HepG2 (cell line): Measurements from ENCODE around the gene PTPN13. TPM values are rescaled to one million over a fixed set of nuclear protein-coding genes. Genes with fewer than 3 reads are reported as not detected.

ENCODE experiments used
- RBAK ChIP-seq: sonication (generic); formaldehyde crosslinking; IDR thresholded peaks from 2 replicates; pipeline ENCODE4 v1.5.1; 2020; ENCODE audit warnings: mild to moderate bottlenecking, missing genetic modification reagents
- RXRA ChIP-seq: sonication (generic); formaldehyde crosslinking; IDR thresholded peaks from 2 replicates; pipeline ENCODE4 v1.5.1; 2020; ENCODE audit warnings: missing genetic modification reagents
- SNRNP70 ChIP-seq: fragments of 200-400 bp; formaldehyde crosslinking; IDR thresholded peaks from 2 replicates; pipeline ENCODE4 v1.6.1; 2017; ENCODE audit warnings: mild to moderate bottlenecking, low read depth, low read length, moderate library complexity
- TCF12 ChIP-seq, 2 experiments: fragments of 450-650 bp in 1 of 2; sonication (generic) in 1 of 2; formaldehyde crosslinking in 1 of 2; IDR thresholded peaks; 2 replicates each; pipeline versions ENCODE4 v1.6.1 to v1.8.0; 2017 to 2022; ENCODE audit warnings: antibody characterized with exemption in 1 of 2, mild to moderate bottlenecking in 1 of 2, missing genetic modification reagents in 1 of 2, moderate library complexity in 1 of 2
- U2AF2 ChIP-seq: fragments of 200-400 bp; formaldehyde crosslinking; IDR thresholded peaks from 2 replicates; pipeline ENCODE4 v1.6.1; 2017; ENCODE audit warnings: low read depth, mild to moderate bottlenecking, low read length
- ZNF180 ChIP-seq: sonication (generic); formaldehyde crosslinking; IDR thresholded peaks from 2 replicates; pipeline ENCODE4 v1.4.0; 2020; ENCODE audit warnings: low read depth, missing genetic modification reagents, borderline replicate concordance
- ZNF615 ChIP-seq: sonication (generic); formaldehyde crosslinking; IDR thresholded peaks from 2 replicates; pipeline ENCODE4 v1.5.0; 2020; ENCODE audit warnings: mild to moderate bottlenecking, missing genetic modification reagents, borderline replicate concordance
- polyA plus RNA-seq, 8 experiments: library from polyadenylated mRNA; depleted of rRNA in 3 of 8; stranded (reverse) in 7 of 8; unstranded in 1 of 8; fragments of >200 nt; fragmentation: Illumina TruSeq in 4 of 8; extraction: Trizol in 4 of 8; gene quantifications; 2 replicates each; pipeline versions ENCODE4 v1.2.1 to v1.2.3, GENCODE V29; 2011 to 2016; ENCODE audit warnings: low read depth in 4 of 8, missing spikeins in 1 of 8, mixed read lengths in 1 of 8; ENCODE audit not compliant: insufficient read depth in 1 of 8
- total RNA-seq, 5 experiments: library from RNA; depleted of rRNA; stranded (reverse); fragments of >200 nt; fragmentation: Illumina TruSeq; extraction: Trizol; gene quantifications; 2 replicates each; pipeline ENCODE4 v1.2.3, GENCODE V29; 2016; ENCODE audit warnings: low read depth in 1 of 5
- TF ChIP-seq, protein P1 (sequence below): sonication (generic); formaldehyde crosslinking; IDR thresholded peaks from 2 replicates; pipeline ENCODE4 v1.4.0; 2020; ENCODE audit warnings: mild to moderate bottlenecking, missing genetic modification reagents
- TF ChIP-seq, protein P2 (sequence below): sonication (generic); formaldehyde crosslinking; IDR thresholded peaks from 2 replicates; pipeline ENCODE4 v1.4.0; 2020; ENCODE audit warnings: mild to moderate bottlenecking, missing genetic modification reagents, borderline replicate concordance
- TF ChIP-seq, protein P3 (sequence below): IDR thresholded peaks from 2 replicates; pipeline ENCODE4 v1.6.1; 2012; ENCODE audit warnings: low read length, improper control_type of control experiment
- TF ChIP-seq, protein P4 (sequence below): sonication (generic); formaldehyde crosslinking; conservative IDR thresholded peaks from 2 replicates; pipeline ENCODE4 v1.4.0; 2020; ENCODE audit warnings: missing genetic modification reagents
- TF ChIP-seq, protein P5 (sequence below): sonication (generic); formaldehyde crosslinking; IDR thresholded peaks from 2 replicates; pipeline ENCODE4 v1.4.0; 2020; ENCODE audit warnings: mild to moderate bottlenecking, missing genetic modification reagents

Gene PTPN13
- total and polyA plus RNA-seq, 2 of the 13 experiments (the other 11 are each of a cell fraction or from before 2014, with no cell fraction given): not detected

DNA sequence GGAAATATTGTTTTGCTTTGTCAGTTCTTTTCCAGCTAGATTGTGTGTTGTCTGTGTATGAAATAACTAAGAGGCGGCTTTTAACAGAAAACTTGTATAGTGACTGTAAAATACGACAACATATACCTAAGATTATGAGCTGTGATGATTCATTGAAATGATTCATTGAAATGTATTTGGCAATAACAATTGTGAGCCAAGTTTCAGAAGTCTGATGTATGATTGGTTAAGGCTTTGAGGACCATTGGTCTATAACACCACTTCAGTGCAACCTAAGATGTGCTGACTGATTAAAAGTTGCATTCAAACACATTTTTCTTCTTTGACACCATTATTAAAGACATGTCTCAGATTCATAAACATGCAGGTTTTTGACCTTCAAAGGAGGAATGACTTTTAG lies 76.6 kb downstream of the PTPN13 start (continued):
- TF ChIP-seq, protein P1, sequence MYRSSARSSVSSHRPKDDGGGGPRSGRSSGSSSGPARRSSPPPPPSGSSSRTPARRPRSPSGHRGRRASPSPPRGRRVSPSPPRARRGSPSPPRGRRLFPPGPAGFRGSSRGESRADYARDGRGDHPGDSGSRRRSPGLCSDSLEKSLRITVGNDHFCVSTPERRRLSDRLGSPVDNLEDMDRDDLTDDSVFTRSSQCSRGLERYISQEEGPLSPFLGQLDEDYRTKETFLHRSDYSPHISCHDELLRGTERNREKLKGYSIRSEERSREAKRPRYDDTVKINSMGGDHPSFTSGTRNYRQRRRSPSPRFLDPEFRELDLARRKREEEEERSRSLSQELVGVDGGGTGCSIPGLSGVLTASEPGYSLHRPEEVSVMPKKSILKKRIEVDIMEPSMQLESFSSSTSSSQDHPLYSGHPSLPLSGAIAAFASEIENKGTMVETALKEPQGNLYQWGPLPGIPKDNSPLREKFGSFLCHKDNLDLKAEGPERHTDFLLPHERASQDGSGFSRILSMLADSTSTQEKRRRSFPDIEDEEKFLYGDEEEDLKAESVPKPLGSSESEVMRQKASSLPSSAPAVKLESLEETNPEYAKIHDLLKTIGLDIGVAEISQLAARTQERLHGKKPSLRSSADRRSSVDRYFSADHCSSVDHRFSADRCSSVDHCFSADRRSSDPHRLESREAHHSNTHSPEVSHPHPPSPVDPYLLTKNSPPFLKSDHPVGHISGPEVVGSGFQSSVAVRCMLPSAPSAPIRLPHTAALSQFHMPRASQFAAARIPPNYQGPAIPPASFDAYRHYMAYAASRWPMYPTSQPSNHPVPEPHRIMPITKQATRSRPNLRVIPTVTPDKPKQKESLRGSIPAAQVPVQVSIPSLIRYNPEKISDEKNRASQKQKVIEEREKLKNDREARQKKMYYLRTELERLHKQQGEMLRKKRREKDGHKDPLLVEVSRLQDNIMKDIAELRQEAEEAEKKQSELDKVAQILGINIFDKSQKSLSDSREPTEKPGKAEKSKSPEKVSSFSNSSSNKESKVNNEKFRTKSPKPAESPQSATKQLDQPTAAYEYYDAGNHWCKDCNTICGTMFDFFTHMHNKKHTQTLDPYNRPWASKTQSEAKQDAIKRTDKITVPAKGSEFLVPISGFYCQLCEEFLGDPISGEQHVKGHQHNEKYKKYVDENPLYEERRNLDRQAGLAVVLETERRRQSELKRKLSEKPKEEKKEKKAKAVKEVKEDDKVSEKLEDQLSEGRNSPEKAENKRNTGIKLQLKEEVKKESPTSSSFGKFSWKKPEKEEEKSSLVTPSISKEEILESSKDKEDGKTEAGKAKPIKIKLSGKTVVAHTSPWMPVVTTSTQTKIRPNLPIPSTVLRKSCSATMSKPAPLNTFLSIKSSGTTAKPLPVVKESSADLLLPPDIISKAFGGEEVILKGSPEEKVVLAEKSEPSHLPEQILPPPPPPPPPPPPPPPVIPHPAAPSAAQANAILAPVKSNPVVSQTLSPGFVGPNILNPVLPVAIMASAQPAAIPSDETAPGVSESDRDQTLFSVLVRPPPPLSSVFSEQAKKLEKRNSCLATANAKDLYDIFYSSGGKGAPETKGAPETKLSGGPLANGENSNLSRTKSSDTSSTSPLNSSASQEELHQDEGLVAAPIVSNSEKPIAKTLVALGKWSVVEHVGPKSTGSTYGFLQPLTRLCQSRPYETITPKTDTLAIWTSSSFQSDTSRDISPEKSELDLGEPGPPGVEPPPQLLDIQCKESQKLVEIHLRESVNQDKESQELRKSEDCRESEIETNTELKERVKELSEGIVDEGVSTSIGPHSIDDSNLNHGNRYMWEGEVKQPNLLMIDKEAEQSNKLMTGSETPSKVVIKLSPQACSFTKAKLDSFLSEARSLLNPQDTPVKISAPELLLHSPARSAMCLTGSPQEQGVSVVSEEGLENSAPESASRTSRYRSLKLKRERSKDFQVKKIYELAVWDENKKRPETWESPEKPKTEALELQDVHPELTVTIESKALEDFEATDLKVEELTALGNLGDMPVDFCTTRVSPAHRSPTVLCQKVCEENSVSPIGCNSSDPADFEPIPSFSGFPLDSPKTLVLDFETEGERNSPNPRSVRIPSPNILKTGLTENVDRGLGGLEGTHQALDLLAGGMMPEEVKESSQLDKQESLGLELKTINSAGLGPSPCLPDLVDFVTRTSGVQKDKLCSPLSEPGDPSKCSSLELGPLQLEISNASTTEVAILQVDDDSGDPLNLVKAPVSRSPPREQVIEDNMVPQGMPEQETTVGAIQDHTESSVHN (CRISPR knock-in tag): no peak
- TF ChIP-seq RXRA (CRISPR knock-in tag) (no peak), ZNF180 (CRISPR knock-in tag) (no peak), SNRNP70 (no peak), TCF12 (IDR thresholded peaks at IDR 0.05) (no peak), TCF12 (CRISPR knock-in tag; IDR thresholded peaks at IDR 0.05) (no peak), U2AF2 (no peak), ZNF615 (no peak), RBAK (CRISPR knock-in tag) (no peak)
- TF ChIP-seq, protein P2, sequence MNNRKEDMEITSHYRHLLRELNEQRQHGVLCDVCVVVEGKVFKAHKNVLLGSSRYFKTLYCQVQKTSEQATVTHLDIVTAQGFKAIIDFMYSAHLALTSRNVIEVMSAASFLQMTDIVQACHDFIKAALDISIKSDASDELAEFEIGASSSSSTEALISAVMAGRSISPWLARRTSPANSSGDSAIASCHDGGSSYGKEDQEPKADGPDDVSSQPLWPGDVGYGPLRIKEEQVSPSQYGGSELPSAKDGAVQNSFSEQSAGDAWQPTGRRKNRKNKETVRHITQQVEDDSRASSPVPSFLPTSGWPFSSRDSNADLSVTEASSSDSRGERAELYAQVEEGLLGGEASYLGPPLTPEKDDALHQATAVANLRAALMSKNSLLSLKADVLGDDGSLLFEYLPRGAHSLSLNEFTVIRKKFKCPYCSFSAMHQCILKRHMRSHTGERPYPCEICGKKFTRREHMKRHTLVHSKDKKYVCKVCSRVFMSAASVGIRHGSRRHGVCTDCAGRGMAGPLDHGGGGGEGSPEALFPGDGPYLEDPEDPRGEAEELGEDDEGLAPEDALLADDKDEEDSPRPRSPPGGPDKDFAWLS (CRISPR knock-in tag): no peak
- TF ChIP-seq, protein P3, sequence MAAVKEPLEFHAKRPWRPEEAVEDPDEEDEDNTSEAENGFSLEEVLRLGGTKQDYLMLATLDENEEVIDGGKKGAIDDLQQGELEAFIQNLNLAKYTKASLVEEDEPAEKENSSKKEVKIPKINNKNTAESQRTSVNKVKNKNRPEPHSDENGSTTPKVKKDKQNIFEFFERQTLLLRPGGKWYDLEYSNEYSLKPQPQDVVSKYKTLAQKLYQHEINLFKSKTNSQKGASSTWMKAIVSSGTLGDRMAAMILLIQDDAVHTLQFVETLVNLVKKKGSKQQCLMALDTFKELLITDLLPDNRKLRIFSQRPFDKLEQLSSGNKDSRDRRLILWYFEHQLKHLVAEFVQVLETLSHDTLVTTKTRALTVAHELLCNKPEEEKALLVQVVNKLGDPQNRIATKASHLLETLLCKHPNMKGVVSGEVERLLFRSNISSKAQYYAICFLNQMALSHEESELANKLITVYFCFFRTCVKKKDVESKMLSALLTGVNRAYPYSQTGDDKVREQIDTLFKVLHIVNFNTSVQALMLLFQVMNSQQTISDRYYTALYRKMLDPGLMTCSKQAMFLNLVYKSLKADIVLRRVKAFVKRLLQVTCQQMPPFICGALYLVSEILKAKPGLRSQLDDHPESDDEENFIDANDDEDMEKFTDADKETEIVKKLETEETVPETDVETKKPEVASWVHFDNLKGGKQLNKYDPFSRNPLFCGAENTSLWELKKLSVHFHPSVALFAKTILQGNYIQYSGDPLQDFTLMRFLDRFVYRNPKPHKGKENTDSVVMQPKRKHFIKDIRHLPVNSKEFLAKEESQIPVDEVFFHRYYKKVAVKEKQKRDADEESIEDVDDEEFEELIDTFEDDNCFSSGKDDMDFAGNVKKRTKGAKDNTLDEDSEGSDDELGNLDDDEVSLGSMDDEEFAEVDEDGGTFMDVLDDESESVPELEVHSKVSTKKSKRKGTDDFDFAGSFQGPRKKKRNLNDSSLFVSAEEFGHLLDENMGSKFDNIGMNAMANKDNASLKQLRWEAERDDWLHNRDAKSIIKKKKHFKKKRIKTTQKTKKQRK: no peak
- TF ChIP-seq, protein P4, sequence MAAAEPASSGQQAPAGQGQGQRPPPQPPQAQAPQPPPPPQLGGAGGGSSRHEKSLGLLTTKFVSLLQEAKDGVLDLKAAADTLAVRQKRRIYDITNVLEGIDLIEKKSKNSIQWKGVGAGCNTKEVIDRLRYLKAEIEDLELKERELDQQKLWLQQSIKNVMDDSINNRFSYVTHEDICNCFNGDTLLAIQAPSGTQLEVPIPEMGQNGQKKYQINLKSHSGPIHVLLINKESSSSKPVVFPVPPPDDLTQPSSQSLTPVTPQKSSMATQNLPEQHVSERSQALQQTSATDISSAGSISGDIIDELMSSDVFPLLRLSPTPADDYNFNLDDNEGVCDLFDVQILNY (CRISPR knock-in tag): no peak
- TF ChIP-seq, protein P5, sequence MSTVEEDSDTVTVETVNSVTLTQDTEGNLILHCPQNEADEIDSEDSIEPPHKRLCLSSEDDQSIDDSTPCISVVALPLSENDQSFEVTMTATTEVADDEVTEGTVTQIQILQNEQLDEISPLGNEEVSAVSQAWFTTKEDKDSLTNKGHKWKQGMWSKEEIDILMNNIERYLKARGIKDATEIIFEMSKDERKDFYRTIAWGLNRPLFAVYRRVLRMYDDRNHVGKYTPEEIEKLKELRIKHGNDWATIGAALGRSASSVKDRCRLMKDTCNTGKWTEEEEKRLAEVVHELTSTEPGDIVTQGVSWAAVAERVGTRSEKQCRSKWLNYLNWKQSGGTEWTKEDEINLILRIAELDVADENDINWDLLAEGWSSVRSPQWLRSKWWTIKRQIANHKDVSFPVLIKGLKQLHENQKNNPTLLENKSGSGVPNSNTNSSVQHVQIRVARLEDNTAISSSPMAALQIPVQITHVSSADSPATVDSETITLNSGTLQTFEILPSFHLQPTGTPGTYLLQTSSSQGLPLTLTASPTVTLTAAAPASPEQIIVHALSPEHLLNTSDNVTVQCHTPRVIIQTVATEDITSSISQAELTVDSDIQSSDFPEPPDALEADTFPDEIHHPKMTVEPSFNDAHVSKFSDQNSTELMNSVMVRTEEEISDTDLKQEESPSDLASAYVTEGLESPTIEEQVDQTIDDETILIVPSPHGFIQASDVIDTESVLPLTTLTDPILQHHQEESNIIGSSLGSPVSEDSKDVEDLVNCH: no peak
